ENCODE results near the gene ERMP1. TPM values are rescaled to one million over a fixed set of nuclear protein-coding genes. Genes with fewer than 3 reads are reported as not detected.
A peak's percentile ranks its signal among the peaks of the same experiment; 100 is the strongest.

ERMP1 gene
- total and polyA plus RNA-seq, 2 donors (not counting 3 experiments of a cell fraction or from before 2014, with no cell fraction given): 9.7 to 16.6 TPM

- no peaks in the 10 kb centered on the region for H3K9me1 ChIP-seq (replicated peaks; ENCODE audit: control insufficient read depth, extremely low read depth, insufficient read depth, low read length)
- H3K9me3 ChIP-seq (replicated peaks; ENCODE audit: control insufficient read depth, insufficient read depth, low read length): no peaks in the 10 kb centered on the region
- DNase-seq (ENCODE audit: low read depth, low spot score) (peak; percentile 37), FAIRE-seq (peak; percentile 79)
- no peak overlapping the region for H3K4me3 ChIP-seq (replicated peaks in 1 of 3; ENCODE audit: insufficient read depth in 1 of 3, low read depth in 1 of 3, low read length in 3 of 3)
- POLR2A ChIA-PET: interaction anchor here (0.7 kb wide), 1 partner anchor 122 kb away, joined by 6 read pairs; no protein-coding TSS in a partner anchor
- H3K4me2 ChIP-seq (ENCODE audit: insufficient read depth, low read length): no peak overlapping the region
- H3K4me1 ChIP-seq (ENCODE audit: control insufficient read depth, extremely low read depth, insufficient read depth, low read length): peaks cover 4% of the 10 kb centered on the region
- H4K20me1 ChIP-seq (replicated peaks; ENCODE audit: control insufficient read depth, extremely low read depth, insufficient read depth, low read length): no peaks in the 10 kb centered on the region
- no TSS peak for BruUV-seq (replicated peaks)
- H3K27ac ChIP-seq (ENCODE audit: insufficient read depth, low read depth, low read length): no peak overlapping the region
- dilution Hi-C loops (cut with MboI; ENCODE audit: extremely low pct_ligation_motif_present, low sequenced_read_pairs): no loop called here
- no peak overlapping the region for H3K9ac ChIP-seq (replicated peaks; ENCODE audit: extremely low read depth, insufficient read depth, low read length)
- no peaks in the 10 kb centered on the region for H3K79me2 ChIP-seq (ENCODE audit: control insufficient read depth, insufficient read depth, low read length)
- CTCF ChIA-PET: interaction anchor here (1.0 to 2.0 kb wide), 5 partner anchors 8 to 426 kb away, joined by 4 to 12 read pairs (median 8); partner anchors contain the start of gene ERMP1
- H3K27me3 ChIP-seq (ENCODE audit: control insufficient read depth in 2 of 2, insufficient read depth in 2 of 2, low read length in 2 of 2): no peaks in the 10 kb centered on the region
- TF ChIP-seq POLR2AphosphoS5 (IDR thresholded peaks at IDR 0.05; ENCODE audit: insufficient read depth, low read depth, low read length): no peak
- peak; percentile 49 for TF ChIP-seq JUN (IDR thresholded peaks at IDR 0.05; ENCODE audit: borderline replicate concordance, insufficient read depth, insufficient read length, low read depth)
- peak; percentile 91 for TF ChIP-seq GATA2 (IDR thresholded peaks at IDR 0.05; ENCODE audit: insufficient read depth, insufficient read length, low read depth, low read length)
- TF ChIP-seq MYC (IDR thresholded peaks at IDR 0.05; ENCODE audit: low read depth, low read length): no peak
- no peak for TF ChIP-seq POLR2A (IDR thresholded peaks at IDR 0.05; ENCODE audit: low read depth, low read length)
- no peak for TF ChIP-seq MAX (IDR thresholded peaks at IDR 0.05; ENCODE audit: insufficient read depth, insufficient read length)
- TF ChIP-seq FOS (IDR thresholded peaks at IDR 0.05; ENCODE audit: borderline replicate concordance, insufficient read depth, low read length): peak; percentile 61
- no peaks in the 10 kb centered on the region for H3K36me3 ChIP-seq (ENCODE audit: control insufficient read depth in 2 of 2, extremely low read depth in 1 of 2, insufficient read depth in 2 of 2, low read length in 2 of 2)
- intact Hi-C loops (cut with micrococcal nuclease): no loop called here
- no peak overlapping the region for H2AFZ ChIP-seq (ENCODE audit: low read depth, low read length)
These were observed 46.7 kb upstream of the ERMP1 start for GRCh38 chr9:5879419-5880181.

Data from endothelial cell of umbilical vein (primary cell).